GM23338 (cell line): Measurements from ENCODE around the gene SELENON. TPM values are rescaled to one million over a fixed set of nuclear protein-coding genes. Genes with fewer than 3 reads are reported as not detected.

ENCODE experiments used
- ATAC-seq: fragments of 200-7000 bp; cut with Tn5 transposase; 3 replicates; pipeline ENCODE4 v1.9.1; 2020
- DNase-seq: peaks from one replicate; pipeline ENCODE4 v3.0.0-alpha.2; 2015; ENCODE audit warnings: low spot score
- H2AFZ ChIP-seq: fragments of 200-600 bp; sonication (generic); 2 replicates; pipeline ENCODE4 v1.8.0; 2016; ENCODE audit warnings: antibody characterized with exemption, mild to moderate bottlenecking, moderate library complexity
- H3F3A ChIP-seq: fragments of 200-600 bp; sonication (generic); replicated peaks from 2 replicates; pipeline ENCODE4 v1.8.0; 2017; ENCODE audit warnings: antibody characterized with exemption, mixed run types, low read depth
- H3K27ac ChIP-seq: fragments of 200-600 bp; sonication (generic); 2 replicates; pipeline ENCODE4 v1.6.1; 2016; ENCODE audit warnings: low read depth
- H3K27me3 ChIP-seq: fragments of 200-600 bp; sonication (generic); 2 replicates; pipeline ENCODE4 v1.8.0; 2016; ENCODE audit warnings: mild to moderate bottlenecking, mixed run types, moderate library complexity; ENCODE audit not compliant: insufficient read depth
- H3K36me3 ChIP-seq: fragments of 200-600 bp; sonication (generic); 2 replicates; pipeline ENCODE4 v1.8.0; 2016; ENCODE audit warnings: mild to moderate bottlenecking; ENCODE audit not compliant: insufficient read depth
- H3K4me1 ChIP-seq: fragments of 200-600 bp; sonication (generic); 2 replicates; pipeline ENCODE4 v1.8.0; 2016; ENCODE audit warnings: mild to moderate bottlenecking, moderate library complexity; ENCODE audit not compliant: insufficient read depth
- H3K4me2 ChIP-seq: fragments of 200-600 bp; sonication (generic); 2 replicates; pipeline ENCODE4 v1.7.1; 2017; ENCODE audit warnings: mixed run types
- H3K4me3 ChIP-seq: fragments of 200-600 bp; sonication (generic); 2 replicates; pipeline ENCODE4 v1.6.1; 2016; ENCODE audit warnings: mixed run types
- H3K79me2 ChIP-seq: fragments of 200-600 bp; sonication (generic); replicated peaks from 2 replicates; pipeline ENCODE4 v1.8.0; 2017; ENCODE audit warnings: mild to moderate bottlenecking; ENCODE audit not compliant: insufficient read depth
- H3K9me2 ChIP-seq: fragments of 200-600 bp; sonication (generic); 2 replicates; pipeline ENCODE4 v1.8.0; 2017; ENCODE audit not compliant: insufficient read depth
- H4K20me1 ChIP-seq: fragments of 200-600 bp; sonication (generic); replicated peaks from 2 replicates; pipeline ENCODE4 v1.8.0; 2017; ENCODE audit warnings: mild to moderate bottlenecking; ENCODE audit not compliant: insufficient read depth
- H3K27ac Mint-ChIP-seq: 2 replicates; pipeline ENCODE4 v1.8.0; 2020; ENCODE audit warnings: inconsistent platforms, mild to moderate bottlenecking, moderate library complexity, mixed read lengths
- H3K27me3 Mint-ChIP-seq: 3 replicates; pipeline ENCODE4 v1.8.0; 2022; ENCODE audit warnings: low read depth, mild to moderate bottlenecking, moderate library complexity, mixed read lengths, inconsistent platforms; ENCODE audit not compliant: insufficient read depth, poor library complexity
- H3K36me3 Mint-ChIP-seq: 3 replicates; pipeline ENCODE4 v1.8.0; 2021; ENCODE audit warnings: low read depth, mild to moderate bottlenecking, inconsistent platforms, moderate library complexity, mixed read lengths
- H3K4me1 Mint-ChIP-seq: 3 replicates; pipeline ENCODE4 v1.8.0; 2020; ENCODE audit warnings: mild to moderate bottlenecking, inconsistent platforms, mixed read lengths
- H3K4me3 Mint-ChIP-seq: 3 replicates; pipeline ENCODE4 v1.8.0; 2021; ENCODE audit warnings: moderate library complexity, mild to moderate bottlenecking, inconsistent platforms, mixed read lengths
- H3K9me3 Mint-ChIP-seq: 3 replicates; pipeline ENCODE4 v1.8.0; 2020; ENCODE audit warnings: moderate library complexity, mild to moderate bottlenecking, inconsistent platforms, mixed read lengths
- CREB1 ChIP-seq: fragments of 250-450 bp; sonication (Bioruptor Pico); IDR thresholded peaks from 2 replicates; pipeline ENCODE4 v1.5.0; 2020; ENCODE audit warnings: low read depth, mild to moderate bottlenecking, moderate library complexity
- EZH2 ChIP-seq: fragments of 200-600 bp; sonication (generic); IDR thresholded peaks from one replicate; pipeline ENCODE4 v1.8.0; 2017; ENCODE audit warnings: antibody characterized with exemption, mild to moderate bottlenecking, low read depth; ENCODE audit not compliant: unreplicated experiment
- EZH2phosphoT487 ChIP-seq: fragments of 200-600 bp; sonication (generic); IDR thresholded peaks from one replicate; pipeline ENCODE4 v1.8.1; 2018; ENCODE audit warnings: antibody characterized with exemption; ENCODE audit not compliant: unreplicated experiment
- JUNB ChIP-seq: IDR thresholded peaks from one replicate; pipeline ENCODE4 v1.6.1; 2016; ENCODE audit warnings: antibody characterized with exemption; ENCODE audit not compliant: unreplicated experiment
- NANOG ChIP-seq: IDR thresholded peaks from 2 replicates; pipeline ENCODE4 v1.6.1; 2016; ENCODE audit warnings: antibody characterized with exemption, borderline replicate concordance
- STAT1 ChIP-seq: IDR thresholded peaks from one replicate; pipeline ENCODE4 v1.6.1; 2016; ENCODE audit warnings: antibody characterized with exemption; ENCODE audit not compliant: unreplicated experiment
- ZNF114 ChIP-seq: fragments of 250-450 bp; sonication (Bioruptor Pico); IDR thresholded peaks from 2 replicates; pipeline ENCODE4 v1.5.0; 2020; ENCODE audit warnings: mild to moderate bottlenecking, moderate library complexity
- polyA plus RNA-seq: library from polyadenylated mRNA; unstranded; fragments of >200 nt; fragmentation: Nextera tagmentation; extraction: Ambion mirVana; gene quantifications from 2 replicates; pipeline ENCODE4 v1.2.1, GENCODE V29; 2016
- total RNA-seq: library from RNA; depleted of rRNA; stranded (reverse); fragments of >200 nt; shearing (Covaris generic); gene quantifications from 2 replicates; pipeline ENCODE4 v1.2.3, GENCODE V29; 2014
- TF ChIP-seq, protein P1 (sequence below), 2 experiments: fragments of 200-600 bp in 1 of 2; sonication (generic) in 1 of 2; conservative IDR thresholded peaks; 2 replicates each; pipeline versions ENCODE4 v1.5.1 to v1.6.1; 2016 to 2017; ENCODE audit warnings: antibody characterized with exemption in 2 of 2, low read depth in 2 of 2, mild to moderate bottlenecking in 2 of 2, moderate library complexity in 1 of 2

Gene SELENON
- total and polyA plus RNA-seq, 2 experiments from 2014 or later, result 17.9 to 93.2 TPM

DNA sequence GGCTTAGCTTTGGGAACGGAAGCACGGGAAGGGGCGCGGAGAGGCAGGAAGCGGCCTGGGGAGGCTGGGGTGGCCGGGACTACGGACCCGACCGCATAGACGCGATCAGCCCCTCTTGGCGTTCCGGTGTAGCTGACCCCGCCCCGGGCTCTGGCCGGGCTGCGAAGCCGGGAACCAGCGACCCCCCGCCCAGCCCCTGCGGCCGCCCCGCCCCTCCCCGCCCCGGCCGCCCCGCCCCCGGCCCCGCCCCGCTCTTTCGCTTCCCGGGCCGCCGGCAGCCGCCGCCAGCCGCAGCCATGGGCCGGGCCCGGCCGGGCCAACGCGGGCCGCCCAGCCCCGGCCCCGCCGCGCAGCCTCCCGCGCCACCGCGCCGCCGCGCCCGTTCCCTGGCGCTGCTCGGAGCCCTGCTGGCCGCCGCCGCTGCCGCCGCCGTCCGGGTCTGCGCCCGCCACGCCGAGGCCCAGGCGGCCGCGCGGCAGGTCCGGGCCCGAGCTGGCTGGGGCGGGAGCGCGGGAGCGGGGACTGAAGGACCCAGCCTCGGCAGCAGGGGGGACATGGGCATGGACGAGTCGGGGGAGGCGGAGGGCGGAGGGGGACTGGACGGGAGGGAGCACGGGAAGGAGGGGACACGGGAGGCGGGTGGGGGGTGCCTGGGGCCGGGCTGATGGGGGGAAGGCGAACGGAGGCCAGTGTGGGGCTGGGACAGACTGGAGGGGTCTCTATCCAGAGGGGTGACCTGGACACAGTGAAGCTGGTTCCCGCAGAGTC is at the start of gene SELENON (continued):
- no peak for TF ChIP-seq EZH2phosphoT487
- TF ChIP-seq ZNF114 (CRISPR knock-in tag), result no peak
- no peak for TF ChIP-seq NANOG

DNA sequence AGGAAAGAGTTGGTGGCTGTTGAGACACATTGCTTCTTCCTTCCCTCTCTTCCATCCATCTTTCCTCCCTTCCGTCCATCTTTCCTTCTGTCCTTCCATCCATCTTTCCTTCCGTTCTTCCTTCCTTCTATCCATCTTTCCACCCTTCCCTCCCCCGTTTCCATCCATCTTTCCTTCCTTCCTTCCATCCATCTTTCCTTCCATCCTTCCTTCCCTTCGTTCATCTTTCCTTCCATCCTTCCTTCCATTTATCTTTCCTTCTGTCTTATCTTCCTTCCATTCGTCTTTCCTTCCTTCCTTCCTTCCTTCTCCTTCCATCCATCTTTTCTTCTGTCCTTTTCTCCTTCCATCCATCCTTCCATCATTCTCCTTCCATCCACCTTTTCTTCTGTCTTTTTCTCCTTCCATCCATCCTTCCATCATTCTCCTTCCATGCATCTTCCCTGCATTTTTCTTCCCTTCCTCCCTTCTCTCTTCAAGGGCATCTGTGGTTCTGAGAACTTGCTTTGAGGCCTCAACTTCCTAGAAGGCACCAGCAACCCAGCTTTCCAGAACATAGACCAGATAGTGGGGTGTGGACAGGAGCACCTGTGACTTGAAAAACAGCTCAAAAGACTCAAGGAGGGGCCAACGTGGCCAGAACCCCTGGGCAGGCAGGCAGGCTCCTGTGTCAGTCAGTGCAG is 48.9 kb upstream of the SELENON start:
- Histone ChIP-seq H4K20me1 (no peaks in the 10 kb centered on the region), H3K36me3 (no peaks in the 10 kb centered on the region), H3K79me2 (no peaks in the 10 kb centered on the region), H2AFZ (no peak overlapping the region), H3K27ac (no peak overlapping the region), H3K4me2 (no peak overlapping the region), H3K4me3 (no peak overlapping the region), H3F3A (no peaks in the 10 kb centered on the region), H3K27me3 (no peaks in the 10 kb centered on the region), H3K9me2 (no peaks in the 10 kb centered on the region), H3K4me1 (peaks cover 25% of the 10 kb centered on the region)
- ATAC-seq (no peak), DNase-seq (no peak)
- Mint-ChIP-seq H3K27ac (no peak overlapping the region), H3K9me3 (no peaks in the 10 kb centered on the region; the same call in 2 of the 3 replicates), H3K27me3 (peaks cover 13% of the 10 kb centered on the region), H3K4me1 (peaks cover 32% of the 10 kb centered on the region), H3K4me3 (no peak overlapping the region), H3K36me3 (no peaks in the 10 kb centered on the region; the same call in 2 of the 3 replicates)
- TF ChIP-seq EZH2 (no peak), STAT1 (no peak)

DNA sequence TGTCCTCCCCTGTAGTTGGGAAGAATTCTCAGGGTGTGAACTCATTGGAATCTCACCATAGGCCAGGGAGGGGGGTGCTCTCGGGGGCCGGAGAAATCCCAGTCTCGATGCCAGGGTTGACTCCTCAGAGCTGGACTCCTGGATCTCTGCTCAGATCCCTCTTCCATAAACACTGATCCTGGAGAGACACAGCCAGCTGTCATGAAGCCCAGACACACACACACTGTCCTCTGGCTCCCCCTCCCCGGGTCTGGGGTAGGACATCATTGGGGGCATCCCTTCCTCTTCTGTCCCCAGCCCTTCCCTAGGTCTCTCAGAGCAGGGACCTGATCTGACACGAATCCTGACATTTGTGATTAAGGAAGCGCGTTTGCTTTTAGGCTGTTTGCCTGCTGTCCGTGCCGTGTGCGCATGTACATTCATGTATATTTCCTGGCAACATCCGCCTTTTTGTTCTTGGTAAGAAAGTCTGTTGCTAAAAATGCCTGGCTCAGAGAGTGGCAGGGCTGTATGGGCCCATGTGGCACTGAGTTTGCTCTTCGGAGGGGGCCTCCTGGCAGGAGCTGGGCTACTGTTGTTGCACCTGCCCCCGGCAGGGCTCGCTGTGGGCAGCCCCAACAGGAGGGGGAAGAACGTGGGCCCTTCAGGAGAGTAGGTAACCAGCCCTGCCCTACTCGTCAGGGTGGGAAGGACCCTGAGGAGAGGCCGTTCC is 45.4 kb upstream of the SELENON start:
- Mint-ChIP-seq H3K9me3 (no peaks in the 10 kb centered on the region; the same call in 2 of the 3 replicates), H3K27ac (no peak overlapping the region), H3K36me3 (no peaks in the 10 kb centered on the region; the same call in 2 of the 3 replicates), H3K27me3 (peaks cover 13% of the 10 kb centered on the region), H3K4me1 (peaks cover 29% of the 10 kb centered on the region), H3K4me3 (no peak overlapping the region)
- no peaks in the 10 kb centered on the region for H3K36me3 ChIP-seq
- no peak overlapping the region for H3K4me3 ChIP-seq
- 0 out of 2 replicates have a peak, but pooled peaks cover 12% of the 10 kb centered on the region for H3K4me1 ChIP-seq
- DNase-seq, result peak; percentile 25
- peak; percentile 9; the same call in 1 of the 3 replicates for ATAC-seq
- H3K79me2 ChIP-seq, result no peaks in the 10 kb centered on the region
- no peaks in the 10 kb centered on the region for H3K27me3 ChIP-seq
- no peaks in the 10 kb centered on the region for H3K9me2 ChIP-seq
- no peak overlapping the region for H2AFZ ChIP-seq
- H3K27ac ChIP-seq, result no peak overlapping the region
- no peak overlapping the region for H3K4me2 ChIP-seq
- TF ChIP-seq, protein P1, sequence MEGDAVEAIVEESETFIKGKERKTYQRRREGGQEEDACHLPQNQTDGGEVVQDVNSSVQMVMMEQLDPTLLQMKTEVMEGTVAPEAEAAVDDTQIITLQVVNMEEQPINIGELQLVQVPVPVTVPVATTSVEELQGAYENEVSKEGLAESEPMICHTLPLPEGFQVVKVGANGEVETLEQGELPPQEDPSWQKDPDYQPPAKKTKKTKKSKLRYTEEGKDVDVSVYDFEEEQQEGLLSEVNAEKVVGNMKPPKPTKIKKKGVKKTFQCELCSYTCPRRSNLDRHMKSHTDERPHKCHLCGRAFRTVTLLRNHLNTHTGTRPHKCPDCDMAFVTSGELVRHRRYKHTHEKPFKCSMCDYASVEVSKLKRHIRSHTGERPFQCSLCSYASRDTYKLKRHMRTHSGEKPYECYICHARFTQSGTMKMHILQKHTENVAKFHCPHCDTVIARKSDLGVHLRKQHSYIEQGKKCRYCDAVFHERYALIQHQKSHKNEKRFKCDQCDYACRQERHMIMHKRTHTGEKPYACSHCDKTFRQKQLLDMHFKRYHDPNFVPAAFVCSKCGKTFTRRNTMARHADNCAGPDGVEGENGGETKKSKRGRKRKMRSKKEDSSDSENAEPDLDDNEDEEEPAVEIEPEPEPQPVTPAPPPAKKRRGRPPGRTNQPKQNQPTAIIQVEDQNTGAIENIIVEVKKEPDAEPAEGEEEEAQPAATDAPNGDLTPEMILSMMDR (conservative IDR thresholded peaks at IDR 0.05; ENCODE audit: low read depth in 2 of 2), result peak; percentile 16 to 24; a peak in 2 of 4 replicates
- no peak for TF ChIP-seq CREB1 (CRISPR knock-in tag)
- TF ChIP-seq ZNF114 (CRISPR knock-in tag), result no peak
- TF ChIP-seq JUNB, result no peak
- no peaks in the 10 kb centered on the region for H4K20me1 ChIP-seq
- no peaks in the 10 kb centered on the region for H3F3A ChIP-seq
